Femur (tissue), 1 donor: ENCODE measurements around the gene DOK5.

Source experiments
- DNase-seq: peaks from one replicate; pipeline ENCODE4 v3.0.0-alpha.2; 2017

The DOK5 gene

GRCh38 chr20:54619682-54620081 is 144.3 kb downstream of the DOK5 start:
- DNase-seq = no peak

GRCh38 chr20:54620611-54621010 is 145.2 kb downstream of the DOK5 start:
- no peak for DNase-seq

GRCh38 chr20:54622333-54623295 is 147.2 kb downstream of the DOK5 start:
- DNase-seq = peak; percentile 28

GRCh38 chr20:54623991-54624569 is 148.7 kb downstream of the DOK5 start:
- DNase-seq = no peak

- DNase-seq = peak; percentile 78
Measured at GRCh38 chr20:54624706-54625390, 149.5 kb downstream of the DOK5 start.

- DNase-seq = no peak
Measured at GRCh38 chr20:54625497-54625896, 150.1 kb downstream of the DOK5 start.

GRCh38 chr20:54626126-54626525 is 150.7 kb downstream of the DOK5 start:
- DNase-seq = no peak

GRCh38 chr20:54629632-54630031 is 154.2 kb downstream of the DOK5 start:
- no peak for DNase-seq

GRCh38 chr20:54630582-54630981 is 155.2 kb downstream of the DOK5 start:
- DNase-seq = no peak

GRCh38 chr20:54631059-54631458 is 155.7 kb downstream of the DOK5 start:
- no peak for DNase-seq

GRCh38 chr20:54633374-54634355 is 158.3 kb downstream of the DOK5 start:
- no peak for DNase-seq

- no peak for DNase-seq
Measured at GRCh38 chr20:54636575-54636974, 161.2 kb downstream of the DOK5 start.

GRCh38 chr20:54639941-54640340 is 164.5 kb downstream of the DOK5 start:
- DNase-seq = no peak

GRCh38 chr20:54640800-54641199 is 165.4 kb downstream of the DOK5 start:
- DNase-seq = no peak

- no peak for DNase-seq
Measured at GRCh38 chr20:54642864-54643667, 167.7 kb downstream of the DOK5 start.

- peak; percentile 58 for DNase-seq
Measured at GRCh38 chr20:54643761-54644160, 168.4 kb downstream of the DOK5 start.

GRCh38 chr20:54645445-54646155 is 170.2 kb downstream of the DOK5 start:
- DNase-seq = no peak

- no peak for DNase-seq
Measured at GRCh38 chr20:54646156-54646517, 170.7 kb downstream of the DOK5 start.

- DNase-seq = no peak
Measured at GRCh38 chr20:54648421-54649142, 173.2 kb downstream of the DOK5 start.

- DNase-seq = peak; percentile 69
Measured at GRCh38 chr20:54649511-54649962, 174.1 kb downstream of the DOK5 start.
